ENCODE measurements around the gene LATS2.

LATS2 gene

DNA sequence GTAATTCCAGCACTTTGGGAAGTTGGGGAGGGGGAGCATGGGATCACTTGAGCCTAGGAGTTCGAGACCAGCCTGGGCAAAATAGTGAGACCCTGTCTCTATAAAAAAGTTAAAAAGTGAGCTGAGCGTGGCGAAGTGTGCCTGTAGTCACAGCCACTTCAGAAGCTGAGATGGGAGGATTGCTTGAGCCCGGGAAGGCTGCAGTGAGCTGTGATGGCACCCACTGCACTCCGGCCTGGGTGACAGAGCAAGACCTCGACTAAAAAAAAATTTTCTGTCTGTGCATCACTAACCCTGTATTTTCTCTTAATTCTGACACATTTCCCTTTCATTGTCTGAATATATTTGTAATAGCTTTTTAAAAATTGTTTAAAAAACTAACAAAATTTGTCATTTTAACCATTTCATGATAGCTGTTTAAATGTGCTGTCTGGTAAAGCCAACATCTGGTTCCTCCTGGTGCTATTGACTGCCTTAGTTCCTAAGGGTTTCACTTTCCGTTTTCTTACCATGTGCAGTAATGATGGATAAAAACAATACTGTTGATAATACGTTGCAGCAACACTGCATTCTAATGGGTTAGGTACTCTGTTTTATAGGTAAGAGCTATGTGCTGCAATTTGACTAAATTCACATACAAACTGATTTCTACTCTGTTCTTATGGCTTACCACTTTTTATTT is 29.7 kb downstream of the LATS2 start:
- in situ Hi-C loops (cut with HindIII; ENCODE audit: low sequenced_read_pairs), result no loop called here
- H3K4me3 ChIP-seq (ENCODE audit: low read depth, low read length), result no peak overlapping the region
- no peak for DNase-seq (ENCODE audit: low read depth)
- TF ChIP-seq, protein P1, sequence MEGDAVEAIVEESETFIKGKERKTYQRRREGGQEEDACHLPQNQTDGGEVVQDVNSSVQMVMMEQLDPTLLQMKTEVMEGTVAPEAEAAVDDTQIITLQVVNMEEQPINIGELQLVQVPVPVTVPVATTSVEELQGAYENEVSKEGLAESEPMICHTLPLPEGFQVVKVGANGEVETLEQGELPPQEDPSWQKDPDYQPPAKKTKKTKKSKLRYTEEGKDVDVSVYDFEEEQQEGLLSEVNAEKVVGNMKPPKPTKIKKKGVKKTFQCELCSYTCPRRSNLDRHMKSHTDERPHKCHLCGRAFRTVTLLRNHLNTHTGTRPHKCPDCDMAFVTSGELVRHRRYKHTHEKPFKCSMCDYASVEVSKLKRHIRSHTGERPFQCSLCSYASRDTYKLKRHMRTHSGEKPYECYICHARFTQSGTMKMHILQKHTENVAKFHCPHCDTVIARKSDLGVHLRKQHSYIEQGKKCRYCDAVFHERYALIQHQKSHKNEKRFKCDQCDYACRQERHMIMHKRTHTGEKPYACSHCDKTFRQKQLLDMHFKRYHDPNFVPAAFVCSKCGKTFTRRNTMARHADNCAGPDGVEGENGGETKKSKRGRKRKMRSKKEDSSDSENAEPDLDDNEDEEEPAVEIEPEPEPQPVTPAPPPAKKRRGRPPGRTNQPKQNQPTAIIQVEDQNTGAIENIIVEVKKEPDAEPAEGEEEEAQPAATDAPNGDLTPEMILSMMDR (IDR thresholded peaks at IDR 0.05; ENCODE audit: low read depth, low read length, missing control alignments), result no peak

DNA sequence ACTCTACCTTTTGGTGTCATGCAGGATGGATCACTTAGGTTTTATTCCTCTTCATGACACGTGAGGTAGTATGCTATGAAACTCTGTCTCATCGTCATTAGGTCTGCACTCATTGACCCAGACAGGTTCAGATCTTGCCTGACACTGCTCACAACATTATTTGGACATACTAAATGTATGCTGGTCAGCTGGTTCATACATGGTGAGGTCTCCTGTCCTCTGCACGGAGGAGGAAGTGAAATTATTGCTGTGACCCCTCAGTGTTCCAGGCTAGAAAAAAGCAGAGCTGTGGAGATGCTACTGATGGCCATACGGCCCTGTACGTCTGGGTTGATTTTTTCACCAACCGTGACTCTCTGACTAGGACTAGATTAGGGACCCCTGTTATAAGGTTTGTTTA is 35.8 kb downstream of the LATS2 start:
- H3K4me3 ChIP-seq (ENCODE audit: low read depth, low read length), result no peak overlapping the region
- DNase-seq (ENCODE audit: low read depth), result no peak
- in situ Hi-C loops (cut with HindIII; ENCODE audit: low sequenced_read_pairs), result no loop called here
- TF ChIP-seq, protein P1 (IDR thresholded peaks at IDR 0.05; ENCODE audit: low read depth, low read length, missing control alignments), result no peak

DNA sequence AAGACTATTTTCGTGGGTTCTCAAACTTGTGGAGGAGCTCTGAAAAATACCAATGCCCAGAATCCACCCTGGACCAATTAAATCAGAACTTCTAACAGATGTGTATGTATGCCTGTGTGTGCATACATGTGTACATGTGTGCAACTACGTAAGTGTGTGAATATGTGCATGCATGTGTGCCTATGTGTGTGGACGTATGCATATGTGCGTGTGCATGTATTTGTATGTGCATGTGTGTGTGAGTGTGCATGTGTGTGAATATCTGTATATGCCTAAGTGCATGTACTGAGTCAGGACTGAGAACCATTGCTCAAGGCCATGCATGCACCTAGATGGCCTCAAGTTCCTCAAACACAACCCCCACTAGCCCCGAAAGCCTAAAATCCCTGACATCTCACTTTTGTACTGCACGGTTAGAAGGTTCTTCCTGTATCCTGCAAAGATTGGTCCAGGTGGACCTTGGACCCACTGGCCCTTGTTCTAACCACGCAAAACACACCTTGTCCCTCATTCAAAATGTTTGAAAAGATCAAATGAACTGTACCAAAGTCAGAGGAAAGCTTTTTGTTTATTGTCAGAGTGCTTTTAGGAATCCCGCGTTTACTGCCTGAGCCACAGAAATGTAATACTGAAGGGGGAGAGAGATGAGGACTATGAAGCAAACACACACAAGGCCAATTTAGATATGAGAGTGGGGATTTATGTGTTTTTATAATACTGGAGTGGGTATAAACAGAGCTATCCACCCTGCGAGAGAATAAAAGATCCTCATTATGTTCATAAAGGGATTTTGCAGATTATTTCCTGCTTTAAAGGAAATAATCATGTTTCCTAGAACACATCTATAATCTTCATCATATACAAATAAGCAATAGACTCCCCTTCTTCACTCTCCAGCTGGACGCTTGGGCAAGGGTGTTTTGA is 39.1 kb downstream of the LATS2 start:
- in situ Hi-C loops (cut with HindIII; ENCODE audit: low sequenced_read_pairs), result no loop called here
- no peak overlapping the region for H3K4me3 ChIP-seq (ENCODE audit: low read depth, low read length)
- no peak for DNase-seq (ENCODE audit: low read depth)
- TF ChIP-seq, protein P1 (IDR thresholded peaks at IDR 0.05; ENCODE audit: low read depth, low read length, missing control alignments), result no peak

DNA sequence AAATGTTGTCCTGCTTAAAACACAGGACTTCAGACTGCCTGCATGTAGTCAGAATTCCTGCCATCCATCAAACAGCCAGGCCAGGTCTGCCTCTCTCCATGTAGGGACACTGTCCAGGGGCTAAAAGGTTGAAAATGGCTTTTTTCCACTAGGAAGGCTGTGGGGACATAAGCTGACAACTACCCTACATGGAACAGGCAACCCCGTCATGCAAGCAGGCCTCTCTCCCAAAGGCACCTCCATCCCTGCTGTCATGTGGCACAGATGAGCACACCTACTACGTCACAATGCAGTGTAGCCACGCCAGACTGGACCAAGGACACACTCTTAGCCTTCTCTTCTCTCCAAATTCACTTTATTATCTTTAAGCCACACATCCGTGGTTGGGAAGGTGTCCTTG is 40.8 kb downstream of the LATS2 start:
- in situ Hi-C loops (cut with HindIII; ENCODE audit: low sequenced_read_pairs), result no loop called here
- TF ChIP-seq, protein P1 (IDR thresholded peaks at IDR 0.05; ENCODE audit: low read depth, low read length, missing control alignments), result no peak
- no peak for DNase-seq (ENCODE audit: low read depth)
- H3K4me3 ChIP-seq (ENCODE audit: low read depth, low read length), result no peak overlapping the region

DNA sequence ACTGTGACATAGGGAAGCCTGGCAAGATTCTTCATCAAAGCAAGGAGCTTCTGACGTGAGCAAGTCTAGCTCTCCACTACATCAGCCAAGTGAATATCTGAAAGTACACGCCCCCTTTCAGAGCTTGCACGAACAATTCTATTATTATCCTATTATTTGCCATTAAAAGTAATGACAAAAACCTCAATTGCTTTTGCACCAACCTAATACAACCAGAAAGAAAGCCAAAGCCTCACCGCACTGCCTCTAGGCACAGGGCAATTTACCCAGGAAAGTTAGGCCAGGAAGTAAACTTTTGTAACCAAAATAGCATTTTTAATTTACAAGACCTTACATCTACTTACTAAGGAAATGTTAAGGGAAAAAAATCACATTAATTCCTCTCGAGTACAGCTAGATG is 41.2 kb downstream of the LATS2 start:
- in situ Hi-C loops (cut with HindIII; ENCODE audit: low sequenced_read_pairs), result no loop called here
- no peak overlapping the region for H3K4me3 ChIP-seq (ENCODE audit: low read depth, low read length)
- DNase-seq (ENCODE audit: low read depth), result no peak
- TF ChIP-seq, protein P1 (IDR thresholded peaks at IDR 0.05; ENCODE audit: low read depth, low read length, missing control alignments), result no peak

DNA sequence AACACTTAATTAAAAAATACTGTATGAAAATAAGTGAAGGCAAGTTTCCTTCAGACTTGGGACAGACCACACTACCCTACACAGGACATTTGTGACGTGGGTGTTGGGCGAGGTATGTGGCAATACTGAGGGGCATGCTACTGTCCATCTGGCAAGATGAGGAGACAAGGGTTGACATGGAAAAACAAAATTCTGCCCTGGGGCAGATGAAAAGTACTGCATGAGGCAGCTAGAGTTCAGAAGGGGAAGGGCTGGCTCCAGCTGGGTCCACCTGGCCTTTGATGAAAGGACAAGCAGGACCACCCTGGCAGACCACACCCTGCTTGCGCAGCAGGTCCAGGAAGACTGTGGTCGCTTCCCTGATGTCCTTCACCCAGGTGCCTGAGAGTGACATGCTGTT is 43.2 kb downstream of the LATS2 start:
- H3K4me3 ChIP-seq (ENCODE audit: low read depth, low read length), result no peak overlapping the region
- no peak for DNase-seq (ENCODE audit: low read depth)
- in situ Hi-C loops (cut with HindIII; ENCODE audit: low sequenced_read_pairs), result no loop called here
- TF ChIP-seq, protein P1 (IDR thresholded peaks at IDR 0.05; ENCODE audit: low read depth, low read length, missing control alignments), result no peak

Measured in astrocyte of the cerebellum (primary cell).